G401 (cell line): Measurements from ENCODE around the gene GLB1L2. TPM values are rescaled to one million over a fixed set of nuclear protein-coding genes. Genes with fewer than 3 reads are reported as not detected.

ENCODE experiments used
- DNase-seq: peaks from one replicate; pipeline ENCODE4 v3.0.0-alpha.2; 2015; ENCODE audit warnings: low spot score
- in situ Hi-C: cut with HindIII; loops from 2 replicates; pipeline ENCODE4 v1.10.0; 2016; ENCODE audit warnings: low sequenced_read_pairs, mixed read lengths
- total RNA-seq: library from RNA; depleted of rRNA; stranded (reverse); fragments of >200 nt; shearing (Covaris generic); gene quantifications from 2 replicates; pipeline ENCODE4 v1.2.3, GENCODE V29; 2014

Gene GLB1L2
- total RNA-seq, 1 experiment from 2014 or later = 13.0 TPM

DNA sequence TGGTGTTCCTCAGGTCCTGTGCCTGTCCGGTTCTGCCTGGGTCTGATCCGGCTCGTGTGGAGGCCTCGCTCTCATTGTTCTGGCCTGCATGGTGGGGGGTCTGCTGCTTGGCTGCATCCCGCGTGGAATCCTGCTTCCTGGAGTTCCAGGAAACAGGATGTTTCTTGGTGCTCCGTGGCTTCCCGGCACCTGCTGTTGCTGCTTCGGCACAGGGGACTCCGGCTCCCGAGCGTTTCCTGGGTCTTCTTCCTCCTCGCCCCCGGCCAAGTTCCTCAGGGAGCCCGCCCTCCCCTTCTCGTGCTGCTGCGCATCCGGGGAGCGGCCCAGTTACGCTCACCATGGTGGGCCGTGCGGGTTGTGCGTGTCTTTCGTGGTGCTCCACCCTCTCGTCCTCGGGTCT, 29.9 kb downstream of the GLB1L2 start:
- in situ Hi-C loops = no loop called here

DNA sequence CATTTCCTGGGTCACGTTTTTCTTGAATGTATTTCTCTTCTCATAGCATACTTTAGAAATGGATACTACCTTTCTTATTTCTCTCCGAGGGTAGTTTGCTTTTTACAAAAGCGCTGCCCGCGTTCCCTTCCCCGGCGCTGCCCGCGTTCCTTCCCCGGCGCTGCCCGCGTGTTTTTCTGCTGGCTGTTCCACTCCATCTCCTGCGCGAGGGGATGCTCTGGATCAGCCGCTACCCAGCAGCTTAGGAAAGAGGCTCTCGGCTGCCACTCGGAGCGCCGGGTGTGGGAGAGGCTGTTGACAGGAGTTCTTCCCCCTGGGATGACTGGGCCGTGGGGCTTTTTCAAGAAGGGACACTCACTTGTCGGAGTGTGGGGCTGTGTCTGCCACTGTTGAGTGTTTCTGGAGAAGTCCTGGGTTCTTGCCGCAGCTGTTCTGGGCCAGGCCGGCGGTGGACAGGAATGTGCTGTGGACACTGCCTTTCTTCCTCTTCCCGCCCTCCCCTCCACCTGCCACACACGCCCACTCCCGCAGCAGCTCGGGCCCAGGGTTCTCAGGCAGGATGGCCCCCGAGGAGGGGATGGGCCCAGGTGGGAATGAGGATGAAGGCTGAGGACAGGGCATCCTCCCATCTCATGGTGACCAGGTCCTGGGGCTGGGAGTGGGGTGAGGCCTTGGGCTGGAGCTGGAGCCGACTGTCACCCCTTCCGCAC, 30.6 kb downstream of the GLB1L2 start:
- DNase-seq = no peak
- in situ Hi-C loops = no loop called here

More for the DNA sequence above, 29.9 kb downstream of the GLB1L2 start:
- DNase-seq = no peak

DNA sequence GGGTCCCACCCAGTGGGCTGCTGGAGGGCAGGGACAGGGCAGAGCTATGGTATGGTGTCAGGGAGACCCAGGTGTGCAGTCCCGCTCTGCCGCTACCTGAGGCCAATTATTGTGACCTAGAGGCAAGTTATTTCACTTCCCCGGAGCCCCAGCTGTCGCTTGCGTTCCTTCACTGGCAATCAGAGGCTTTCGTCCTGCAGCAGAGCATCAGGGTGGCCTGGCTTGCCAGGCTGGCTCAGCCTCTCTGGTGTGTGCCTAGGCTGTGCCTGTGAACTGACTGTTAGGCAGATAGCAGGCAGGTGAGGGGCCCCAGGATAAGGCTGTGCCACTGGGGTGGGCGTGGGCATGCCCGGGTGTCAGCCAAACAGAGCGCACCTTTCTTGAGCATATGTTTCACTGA, 31.4 kb downstream of the GLB1L2 start:
- in situ Hi-C loops = no loop called here
- no peak for DNase-seq

DNA sequence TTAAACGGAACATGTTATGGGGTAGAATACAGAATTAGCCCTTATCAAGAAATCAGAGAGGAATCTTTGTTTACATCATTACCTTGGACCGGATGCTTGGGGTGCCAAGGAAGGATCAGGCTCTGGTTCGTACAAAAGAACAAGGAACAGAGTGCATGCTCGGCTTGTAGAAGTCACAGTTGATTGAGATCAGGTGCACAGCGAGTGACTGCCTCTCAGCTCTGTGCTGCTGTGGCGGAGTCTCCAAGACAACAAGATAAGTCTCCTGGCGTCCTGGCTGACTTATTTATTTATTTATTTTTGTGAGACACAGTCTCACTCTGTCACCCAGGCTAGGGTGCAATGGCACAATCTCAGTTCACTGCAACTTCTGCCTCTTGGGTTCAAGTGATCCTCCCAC, 31.8 kb downstream of the GLB1L2 start:
- in situ Hi-C loops = no loop called here
- no peak for DNase-seq

DNA sequence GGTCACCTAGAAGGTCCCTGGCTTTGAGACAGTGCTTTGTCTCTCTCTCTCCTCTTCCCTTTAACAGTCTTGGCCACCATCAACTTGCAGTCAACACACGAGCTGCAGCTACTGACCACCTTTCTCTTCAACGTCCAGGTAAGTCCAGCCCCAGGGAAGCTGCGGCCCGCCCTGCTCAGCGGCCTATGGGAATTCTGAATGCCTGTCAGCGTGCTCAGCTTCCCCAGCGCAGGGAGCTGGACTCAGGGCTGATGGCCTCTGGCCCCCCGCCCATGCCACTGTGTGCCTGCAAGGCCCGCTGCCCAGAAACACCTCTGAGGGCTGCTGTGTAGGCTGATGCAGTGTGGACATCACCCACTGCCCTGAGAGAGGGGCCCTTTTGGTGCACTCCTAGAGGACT, 32.5 kb downstream of the GLB1L2 start:
- DNase-seq = no peak
- in situ Hi-C loops = no loop called here

DNA sequence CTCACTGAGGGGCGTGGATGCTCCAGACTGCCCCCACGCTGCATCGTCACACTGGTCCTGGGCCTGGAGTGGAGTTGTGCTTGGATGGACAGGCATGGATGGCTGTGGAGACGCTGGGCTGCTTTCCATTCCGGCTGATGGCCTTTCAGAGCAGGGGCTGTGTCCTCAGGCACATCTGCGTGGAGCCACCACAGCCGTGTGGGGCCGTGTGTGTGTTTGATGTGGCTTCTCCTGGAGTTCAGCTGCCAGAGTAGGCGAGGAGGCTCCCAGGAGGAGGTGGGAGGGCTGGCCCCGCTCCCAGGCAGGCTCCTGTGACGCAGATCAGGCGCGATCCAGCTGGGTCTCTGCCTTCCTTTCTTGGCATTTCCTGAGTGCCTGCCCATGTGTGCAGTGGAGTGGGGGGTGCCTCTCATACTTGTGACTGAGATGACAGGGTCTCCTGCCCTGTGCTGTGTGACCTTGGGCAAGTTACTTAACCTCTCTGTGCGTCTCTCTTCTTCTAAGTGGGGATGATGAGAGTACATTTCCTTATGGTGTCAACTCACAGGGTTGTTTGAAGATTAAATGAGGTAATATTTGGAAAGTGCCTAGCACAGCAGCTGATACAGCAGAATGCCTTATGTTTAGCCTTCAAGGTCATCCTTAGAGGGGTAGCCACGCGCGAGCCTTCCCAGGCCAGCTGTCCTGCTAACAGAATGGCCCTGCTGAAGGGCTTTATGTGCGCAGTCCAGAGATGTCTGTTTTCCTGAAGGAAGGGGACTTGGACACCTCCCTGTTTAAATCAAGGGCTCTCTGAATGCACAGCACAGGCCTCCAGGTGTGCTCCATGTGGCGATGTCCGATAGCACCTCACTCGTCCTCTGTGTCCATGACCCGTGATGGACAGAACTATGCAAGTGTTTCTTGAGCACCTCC, 33.5 kb downstream of the GLB1L2 start:
- in situ Hi-C loops = no loop called here
- no peak for DNase-seq

DNA sequence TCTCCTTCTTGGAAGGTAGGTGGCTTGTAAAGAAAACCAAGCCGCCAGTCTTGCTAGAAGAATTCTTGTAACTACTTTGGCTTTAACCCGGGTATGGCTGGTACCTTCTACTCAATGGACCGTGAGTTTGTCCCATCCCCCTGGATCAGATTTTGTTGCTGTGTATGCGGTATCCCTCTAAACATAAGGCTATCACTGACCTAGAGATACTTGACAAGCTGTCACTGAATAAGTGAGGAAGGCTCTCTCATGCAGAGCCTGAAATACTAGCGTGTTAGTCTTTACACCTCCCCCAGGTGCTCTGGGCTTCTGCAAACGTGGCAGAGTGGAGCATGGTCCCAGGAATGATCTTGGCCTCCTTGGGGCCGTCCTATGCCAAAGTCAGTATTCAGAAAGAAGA, 34.5 kb downstream of the GLB1L2 start:
- DNase-seq = no peak
- in situ Hi-C loops = no loop called here

DNA sequence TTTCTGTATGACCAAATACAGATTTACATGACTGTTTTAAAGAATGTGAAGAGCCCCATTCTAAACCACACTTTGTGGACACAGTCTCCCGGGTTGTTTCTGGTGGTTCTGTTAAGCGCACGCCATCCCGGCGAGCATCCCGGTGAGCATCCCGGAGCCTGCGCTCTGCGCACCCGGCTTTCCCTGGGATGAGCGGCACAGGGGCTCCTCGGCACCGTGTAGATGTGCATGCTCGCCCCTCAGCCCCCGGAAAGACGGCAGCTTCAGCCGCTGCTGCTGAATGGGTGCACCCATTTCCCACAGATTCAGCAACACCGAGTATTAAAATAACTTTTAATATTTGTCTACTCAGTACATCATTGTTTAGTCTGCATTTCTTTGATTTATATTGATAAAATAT, 36.0 kb downstream of the GLB1L2 start:
- in situ Hi-C loops = no loop called here
- DNase-seq = no peak

DNA sequence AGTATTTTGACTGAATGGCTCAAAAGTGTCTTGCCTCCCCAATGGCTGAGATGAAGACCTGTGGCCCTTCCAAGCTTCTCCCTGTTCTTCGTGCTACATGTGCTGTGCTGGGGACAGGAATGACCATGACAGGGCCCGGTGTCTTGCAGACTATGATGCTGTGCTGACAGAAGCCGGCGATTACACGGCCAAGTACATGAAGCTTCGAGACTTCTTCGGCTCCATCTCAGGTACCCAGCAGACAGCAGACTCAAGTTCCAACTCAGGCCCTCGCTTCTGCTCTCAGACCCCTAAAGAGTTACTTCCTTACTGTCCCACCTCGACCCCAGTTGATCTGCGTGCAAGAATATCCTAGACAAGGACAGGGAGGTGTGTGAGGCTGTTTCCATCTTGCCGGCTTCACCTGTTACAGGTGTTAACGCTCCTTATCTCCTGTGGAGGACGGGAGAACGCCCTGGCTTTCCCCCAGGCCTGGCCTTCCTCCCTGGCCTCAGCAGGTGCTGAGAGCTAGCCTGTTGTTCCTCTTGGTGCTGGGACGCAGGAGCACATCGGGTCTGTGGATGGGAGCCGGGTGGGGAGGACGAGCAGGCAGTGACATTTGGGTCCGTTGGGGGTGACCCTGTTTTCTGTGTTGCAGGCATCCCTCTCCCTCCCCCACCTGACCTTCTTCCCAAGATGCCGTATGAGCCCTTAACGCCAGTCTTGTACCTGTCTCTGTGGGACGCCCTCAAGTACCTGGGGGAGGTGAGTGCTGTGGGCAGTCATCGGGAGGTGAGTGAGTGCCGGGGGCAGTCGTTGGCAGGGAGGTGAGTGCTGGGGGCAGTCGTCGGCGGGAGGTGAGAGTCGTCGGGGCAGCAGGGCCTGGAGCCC, 38.1 kb downstream of the GLB1L2 start:
- no peak for DNase-seq
- in situ Hi-C loops = no loop called here

DNA sequence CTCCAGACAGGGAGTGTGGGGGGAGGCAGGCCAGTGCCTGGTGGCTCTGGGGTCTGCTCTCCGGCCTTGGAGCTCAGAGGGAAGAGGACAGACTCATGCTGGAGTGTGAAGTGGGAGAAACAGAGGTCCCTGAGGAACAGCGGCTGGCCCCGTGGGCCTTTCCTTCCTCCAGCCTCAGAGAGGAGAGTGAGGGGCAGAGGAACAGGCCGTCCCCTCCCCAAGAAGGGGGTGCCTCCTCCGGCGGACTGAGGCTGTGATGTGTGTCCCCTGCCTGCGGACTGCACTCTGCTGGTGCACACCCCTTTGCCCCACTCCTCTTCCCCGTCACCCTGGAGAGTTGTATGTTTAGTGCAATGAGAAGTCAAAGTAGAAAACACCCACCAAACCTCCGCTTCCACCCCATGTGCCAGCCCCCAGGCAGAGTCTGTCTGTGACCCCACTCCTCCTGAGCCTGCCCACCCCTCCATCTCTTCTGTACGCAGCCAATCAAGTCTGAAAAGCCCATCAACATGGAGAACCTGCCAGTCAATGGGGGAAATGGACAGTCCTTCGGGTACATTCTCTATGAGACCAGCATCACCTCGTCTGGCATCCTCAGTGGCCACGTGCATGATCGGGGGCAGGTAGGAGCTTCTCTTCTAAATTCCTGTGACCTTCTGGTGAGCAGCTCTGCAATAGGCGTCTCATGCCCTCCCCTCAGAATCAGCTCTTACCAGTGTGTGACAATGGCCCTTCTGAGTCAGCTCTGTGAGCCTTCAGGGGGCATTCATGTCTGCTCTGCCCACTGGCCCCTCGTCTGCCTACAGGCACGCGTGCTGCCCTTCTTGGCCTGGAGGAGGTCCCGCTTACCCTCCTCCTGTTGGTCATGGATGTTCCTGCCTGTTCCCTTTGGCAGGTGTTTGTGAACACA, 39.0 kb downstream of the GLB1L2 start:
- no peak for DNase-seq
- in situ Hi-C loops = no loop called here

DNA sequence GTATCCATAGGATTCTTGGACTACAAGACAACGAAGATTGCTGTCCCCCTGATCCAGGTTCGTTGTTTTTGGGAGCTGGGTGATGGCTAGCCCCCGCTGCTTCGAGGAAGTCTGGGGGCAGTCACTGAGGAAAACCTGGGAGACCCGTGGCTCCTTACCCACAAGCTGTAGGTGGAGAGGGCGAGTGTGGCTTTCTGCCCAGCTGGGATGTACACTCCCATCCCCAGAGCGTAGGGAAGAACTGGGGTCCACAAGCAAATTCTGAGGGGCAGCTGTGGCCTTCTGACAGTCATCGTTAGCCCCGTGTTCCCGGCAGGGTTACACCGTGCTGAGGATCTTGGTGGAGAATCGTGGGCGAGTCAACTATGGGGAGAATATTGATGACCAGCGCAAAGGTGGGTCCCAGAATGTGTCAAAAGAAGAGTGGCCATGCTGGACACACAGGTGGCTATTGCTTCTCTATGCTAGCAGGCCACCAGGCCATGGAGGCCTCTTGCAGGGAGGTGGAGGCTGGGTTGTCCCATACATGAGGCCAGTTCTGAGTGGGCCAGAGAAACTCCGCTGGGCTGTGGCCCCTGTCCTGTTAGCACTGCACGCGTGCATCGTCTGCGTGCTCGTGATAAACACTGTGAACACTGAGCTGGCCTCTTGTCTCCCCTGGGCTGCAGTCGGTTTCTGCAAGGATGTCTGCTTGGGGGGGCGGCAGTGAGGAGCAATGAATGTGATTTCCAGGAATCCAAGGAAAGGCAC, 39.8 kb downstream of the GLB1L2 start:
- no peak for DNase-seq
- in situ Hi-C loops = no loop called here

DNA sequence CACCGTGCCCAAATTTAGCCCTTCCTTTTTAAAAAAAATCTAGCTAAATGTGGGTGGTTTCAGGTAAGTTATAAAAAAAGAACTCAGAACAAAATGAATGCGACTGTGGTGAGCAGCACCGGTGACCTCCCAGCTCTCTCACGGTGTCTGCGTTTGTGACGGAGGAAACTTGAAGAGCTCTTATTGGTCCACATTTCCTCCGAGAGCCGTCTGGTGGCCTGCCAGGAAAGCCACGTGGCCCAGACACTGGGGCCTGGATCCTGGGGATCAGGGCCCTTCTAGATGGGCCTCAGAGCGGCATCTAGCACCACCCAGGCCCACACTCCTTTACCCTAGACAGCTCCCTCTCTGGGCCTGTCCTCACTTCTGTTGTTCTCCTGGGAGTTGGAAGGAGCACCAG, 40.7 kb downstream of the GLB1L2 start:
- DNase-seq = no peak
- in situ Hi-C loops = no loop called here

DNA sequence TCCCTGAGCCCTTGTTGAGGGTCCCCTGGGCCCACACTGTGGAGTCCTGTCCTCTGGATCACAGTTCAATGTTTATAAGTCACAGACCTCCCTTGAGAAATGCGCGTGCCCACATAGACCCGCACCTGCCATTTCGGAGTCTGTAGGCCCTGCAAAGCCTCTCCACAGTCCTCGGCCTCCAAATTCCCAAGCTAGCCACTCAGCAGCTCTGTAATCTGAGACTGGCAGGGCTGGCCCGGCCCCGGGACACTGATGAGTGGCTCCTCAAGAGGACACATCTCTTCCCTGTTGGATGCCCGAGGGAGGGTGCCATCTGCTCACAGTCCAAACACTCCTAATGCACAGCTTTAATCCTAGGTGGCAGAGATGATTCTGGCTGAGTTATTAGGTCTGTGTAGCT, 41.2 kb downstream of the GLB1L2 start:
- DNase-seq = peak; percentile 7
- in situ Hi-C loops = no loop called here

DNA sequence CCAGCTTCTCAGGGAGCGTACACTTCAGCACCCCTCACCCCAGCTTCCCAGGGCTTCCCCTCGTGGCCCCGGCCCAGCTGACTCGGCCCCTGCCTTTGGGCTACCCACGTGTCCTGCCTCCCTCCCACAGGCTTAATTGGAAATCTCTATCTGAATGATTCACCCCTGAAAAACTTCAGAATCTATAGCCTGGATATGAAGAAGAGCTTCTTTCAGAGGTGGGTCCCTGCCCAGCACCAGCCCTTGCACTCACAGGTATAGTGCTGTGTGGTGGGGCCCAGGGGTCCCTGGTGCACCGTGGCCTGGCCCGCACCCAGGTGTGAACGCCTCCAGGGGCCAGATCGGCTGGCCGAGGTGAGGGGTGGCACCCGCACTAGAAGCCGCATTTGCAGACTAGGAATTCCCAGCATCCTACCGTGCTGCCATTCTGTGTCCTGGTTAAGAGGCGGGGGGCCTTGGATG, 41.8 kb downstream of the GLB1L2 start:
- in situ Hi-C loops = no loop called here
- DNase-seq = no peak

DNA sequence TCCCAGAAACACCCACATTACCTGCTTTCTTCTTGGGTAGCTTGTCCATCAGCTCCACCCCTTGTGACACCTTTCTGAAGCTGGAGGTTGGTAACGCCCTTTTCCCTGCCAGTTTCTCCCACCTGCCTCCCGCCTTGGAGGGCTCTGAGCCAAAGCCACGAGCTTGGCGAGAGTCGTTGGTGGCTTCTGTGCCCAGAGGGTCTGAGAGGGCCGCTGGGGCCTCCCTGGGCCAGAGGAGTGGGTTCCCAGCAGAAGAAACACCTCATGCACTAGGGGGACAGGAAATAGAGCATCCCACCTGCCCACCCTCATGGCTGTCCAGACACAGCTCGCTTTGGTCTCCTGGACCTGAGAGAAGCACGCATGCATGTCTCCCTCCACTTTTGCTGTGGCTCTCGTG, 42.4 kb downstream of the GLB1L2 start:
- in situ Hi-C loops = no loop called here
- no peak for DNase-seq

DNA sequence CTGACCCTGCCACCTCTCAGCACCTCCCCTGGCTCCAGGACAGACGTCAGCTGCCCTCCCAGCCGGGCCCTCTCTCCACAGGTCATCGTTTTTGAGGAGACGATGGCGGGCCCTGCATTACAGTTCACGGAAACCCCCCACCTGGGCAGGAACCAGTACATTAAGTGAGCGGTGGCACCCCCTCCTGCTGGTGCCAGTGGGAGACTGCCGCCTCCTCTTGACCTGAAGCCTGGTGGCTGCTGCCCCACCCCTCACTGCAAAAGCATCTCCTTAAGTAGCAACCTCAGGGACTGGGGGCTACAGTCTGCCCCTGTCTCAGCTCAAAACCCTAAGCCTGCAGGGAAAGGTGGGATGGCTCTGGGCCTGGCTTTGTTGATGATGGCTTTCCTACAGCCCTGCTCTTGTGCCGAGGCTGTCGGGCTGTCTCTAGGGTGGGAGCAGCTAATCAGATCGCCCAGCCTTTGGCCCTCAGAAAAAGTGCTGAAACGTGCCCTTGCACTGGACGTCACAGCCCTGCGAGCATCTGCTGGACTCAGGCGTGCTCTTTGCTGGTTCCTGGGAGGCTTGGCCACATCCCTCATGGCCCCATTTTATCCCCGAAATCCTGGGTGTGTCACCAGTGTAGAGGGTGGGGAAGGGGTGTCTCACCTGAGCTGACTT, 43.2 kb downstream of the GLB1L2 start:
- in situ Hi-C loops = no loop called here
- no peak for DNase-seq

DNA sequence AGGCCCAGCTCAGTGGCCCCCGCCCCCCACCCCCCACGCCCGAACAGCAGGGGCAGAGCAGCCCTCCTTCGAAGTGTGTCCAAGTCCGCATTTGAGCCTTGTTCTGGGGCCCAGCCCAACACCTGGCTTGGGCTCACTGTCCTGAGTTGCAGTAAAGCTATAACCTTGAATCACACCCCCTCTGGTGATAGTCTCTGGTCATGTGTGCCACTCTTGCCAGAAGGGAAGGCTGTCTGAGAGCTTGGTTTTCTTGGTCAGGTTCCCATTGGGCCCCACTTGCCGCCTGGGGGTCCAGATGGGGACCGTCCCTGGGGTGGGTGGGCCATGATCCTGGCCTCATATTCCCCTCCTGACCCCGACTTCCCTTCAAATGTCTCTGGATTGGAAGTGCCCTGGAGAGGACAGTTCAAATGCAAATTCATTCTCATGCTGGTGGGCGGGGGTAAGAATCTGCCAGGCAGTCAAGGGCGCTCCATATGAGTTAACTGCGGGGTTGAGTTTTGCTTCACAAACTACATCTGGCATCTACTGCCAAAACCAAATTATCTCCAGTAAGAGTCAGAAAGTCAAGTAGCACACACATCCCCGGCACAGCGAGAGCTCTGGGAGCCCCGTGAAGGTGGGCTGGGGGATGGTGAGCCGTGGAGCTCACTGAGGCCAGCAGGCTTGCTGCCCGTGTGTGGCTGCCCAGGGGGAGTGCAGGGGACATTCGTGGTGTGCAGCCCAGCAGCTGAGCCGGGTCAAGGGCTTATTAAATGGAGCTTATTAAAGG, 44.5 kb downstream of the GLB1L2 start:
- DNase-seq = no peak
- in situ Hi-C loops = no loop called here
